C4-2B (cell line): ENCODE results near the gene MTHFD2L.

Experiments used
- CTCF ChIP-seq: fragments of 450-650 bp; conservative IDR thresholded peaks from 2 replicates; pipeline ENCODE4 v1.5.1; 2017; ENCODE audit warnings: mild to moderate bottlenecking
- ZFX ChIP-seq: fragments of 450-650 bp; IDR thresholded peaks from 2 replicates; pipeline ENCODE4 v1.6.1; 2017

- TF ChIP-seq CTCF, result no peak
- peak; percentile 56 for TF ChIP-seq ZFX
These were observed at the start of gene MTHFD2L for GRCh38 chr4:74157561-74158465.
